ENCODE data around the gene PDE6H. TPM values are rescaled to one million over a fixed set of nuclear protein-coding genes. Genes with fewer than 3 reads are reported as not detected.

The PDE6H gene
- total and polyA plus RNA-seq, 4 donors = 0.08 to 0.88 TPM; not detected in 2

DNA sequence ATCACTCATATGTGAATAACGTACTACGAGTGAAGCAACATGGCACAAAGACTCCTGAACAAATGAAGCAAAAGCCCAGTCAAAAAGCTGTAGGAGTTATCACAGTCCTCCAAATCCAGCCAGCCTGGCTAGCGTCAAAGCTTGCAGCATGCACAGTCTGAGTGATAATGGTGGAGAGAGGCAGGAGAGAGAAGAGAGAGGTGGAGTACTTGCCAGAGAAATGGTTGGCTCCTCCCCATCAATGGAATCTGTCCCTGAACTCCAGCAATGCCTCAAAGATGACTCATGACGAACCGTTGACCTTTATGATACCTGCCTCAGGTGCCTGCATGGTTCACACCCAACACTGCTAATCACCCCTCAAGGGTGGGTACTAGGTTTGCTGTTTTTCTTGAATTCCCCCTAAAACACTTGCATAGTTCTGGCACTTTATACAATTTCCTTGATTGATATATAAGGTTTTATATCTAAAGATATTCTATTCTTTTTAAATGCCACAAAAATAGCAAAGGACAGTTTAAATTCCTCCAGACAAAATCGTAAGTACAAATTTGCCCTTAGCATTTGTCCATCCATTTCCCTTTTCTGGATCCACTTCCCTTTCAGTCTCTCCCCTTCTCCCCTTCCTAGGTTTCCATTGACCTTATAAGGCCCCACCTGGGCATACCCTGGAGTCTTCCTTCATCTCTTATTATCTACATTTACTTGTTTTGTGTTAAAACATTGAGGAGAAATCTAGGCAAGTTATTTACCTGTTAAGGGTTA, 21.7 kb upstream of the PDE6H start:
- H3K27ac ChIP-seq (ENCODE audit: low read depth in 1 of 2, low read length in 1 of 2) = peak overlapping the region; percentile 81 to 86
- H3K4me1 ChIP-seq (ENCODE audit: control insufficient read depth in 5 of 5, insufficient read depth in 5 of 5, low read length in 5 of 5) = peaks cover 4 to 24% (median 12%) of the 10 kb centered on the region in 5 donors
- H3K9ac ChIP-seq (ENCODE audit: insufficient read depth in 1 of 2, low read length in 2 of 2) = no peak overlapping the region
- ATAC-seq (ENCODE audit: insufficient read depth, low FRiP score) = no peak
- DNase-seq = no peak
- no peak overlapping the region for H3K4me3 ChIP-seq
- H3K36me3 ChIP-seq (ENCODE audit: control insufficient read depth in 4 of 4, insufficient read depth in 4 of 4, low read length in 4 of 4) = peaks cover 0 to 5% (median 1%) of the 10 kb centered on the region in 4 donors
- 68 to 77% methylated on average over 6 of the region's 6 CpGs for WGBS, 2 donors
- no peaks in the 10 kb centered on the region for H3K9me3 ChIP-seq (ENCODE audit: control insufficient read depth in 4 of 4, insufficient read depth in 3 of 4, low read length in 3 of 4)
- H3K27me3 ChIP-seq (ENCODE audit: control insufficient read depth in 3 of 3, insufficient read depth in 3 of 3, low read length in 2 of 3) = no peaks in the 10 kb centered on the region
- TF ChIP-seq, protein P1, sequence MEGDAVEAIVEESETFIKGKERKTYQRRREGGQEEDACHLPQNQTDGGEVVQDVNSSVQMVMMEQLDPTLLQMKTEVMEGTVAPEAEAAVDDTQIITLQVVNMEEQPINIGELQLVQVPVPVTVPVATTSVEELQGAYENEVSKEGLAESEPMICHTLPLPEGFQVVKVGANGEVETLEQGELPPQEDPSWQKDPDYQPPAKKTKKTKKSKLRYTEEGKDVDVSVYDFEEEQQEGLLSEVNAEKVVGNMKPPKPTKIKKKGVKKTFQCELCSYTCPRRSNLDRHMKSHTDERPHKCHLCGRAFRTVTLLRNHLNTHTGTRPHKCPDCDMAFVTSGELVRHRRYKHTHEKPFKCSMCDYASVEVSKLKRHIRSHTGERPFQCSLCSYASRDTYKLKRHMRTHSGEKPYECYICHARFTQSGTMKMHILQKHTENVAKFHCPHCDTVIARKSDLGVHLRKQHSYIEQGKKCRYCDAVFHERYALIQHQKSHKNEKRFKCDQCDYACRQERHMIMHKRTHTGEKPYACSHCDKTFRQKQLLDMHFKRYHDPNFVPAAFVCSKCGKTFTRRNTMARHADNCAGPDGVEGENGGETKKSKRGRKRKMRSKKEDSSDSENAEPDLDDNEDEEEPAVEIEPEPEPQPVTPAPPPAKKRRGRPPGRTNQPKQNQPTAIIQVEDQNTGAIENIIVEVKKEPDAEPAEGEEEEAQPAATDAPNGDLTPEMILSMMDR (IDR thresholded peaks at IDR 0.05; ENCODE audit: control extremely low read depth, extremely low read depth) = no peak

DNA sequence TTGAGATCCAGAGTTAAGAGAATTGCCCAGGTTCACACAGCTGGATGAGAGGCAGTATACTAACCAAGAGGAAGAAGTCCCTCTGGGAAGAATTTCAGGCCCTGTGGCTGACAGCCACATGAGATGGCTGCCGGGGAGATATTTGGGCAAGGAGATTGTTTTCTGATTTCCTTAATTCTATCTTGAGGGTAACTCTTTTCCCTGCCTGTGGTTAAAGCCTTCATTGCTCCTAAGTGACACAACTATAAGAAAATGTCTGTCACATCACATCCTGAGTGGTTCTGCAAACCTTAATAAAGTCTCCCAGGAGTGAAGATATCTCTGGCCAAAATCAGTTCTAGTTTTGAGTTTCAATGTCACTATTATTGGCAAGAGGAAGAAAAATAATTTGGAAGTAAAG, 21.0 kb upstream of the PDE6H start:
- Histone ChIP-seq H3K4me3 (no peak overlapping the region), H3K27ac (ENCODE audit: low read depth in 1 of 2, low read length in 1 of 2) (peak overlapping the region; percentile 81 to 86), H3K27me3 (ENCODE audit: control insufficient read depth in 3 of 3, insufficient read depth in 3 of 3, low read length in 2 of 3) (no peaks in the 10 kb centered on the region), H3K36me3 (ENCODE audit: control insufficient read depth in 4 of 4, insufficient read depth in 4 of 4, low read length in 4 of 4) (peaks cover 0 to 5% (median 1%) of the 10 kb centered on the region in 4 donors), H3K4me1 (ENCODE audit: control insufficient read depth in 5 of 5, insufficient read depth in 5 of 5, low read length in 5 of 5) (peaks cover 4 to 24% (median 11%) of the 10 kb centered on the region in 5 donors), H3K9me3 (ENCODE audit: control insufficient read depth in 4 of 4, insufficient read depth in 3 of 4, low read length in 3 of 4) (no peaks in the 10 kb centered on the region), H3K9ac (ENCODE audit: insufficient read depth in 1 of 2, low read length in 2 of 2) (no peak overlapping the region)
- ATAC-seq (ENCODE audit: insufficient read depth, low FRiP score) (no peak), DNase-seq (no peak)
- 27 to 43% methylated on average over 1 of the region's 1 CpG for WGBS, 2 donors
- TF ChIP-seq, protein P1 (IDR thresholded peaks at IDR 0.05; ENCODE audit: control extremely low read depth, extremely low read depth) = no peak

- H3K27me3 ChIP-seq (ENCODE audit: control insufficient read depth in 3 of 3, insufficient read depth in 3 of 3, low read length in 2 of 3) = no peaks in the 10 kb centered on the region
- H3K9me3 ChIP-seq (ENCODE audit: control insufficient read depth in 4 of 4, insufficient read depth in 3 of 4, low read length in 3 of 4) = no peaks in the 10 kb centered on the region
- H3K9ac ChIP-seq (ENCODE audit: insufficient read depth in 1 of 2, low read length in 2 of 2) = no peak overlapping the region
- DNase-seq (peak in 2 of 3 donors; percentile 53 to 68), ATAC-seq (ENCODE audit: insufficient read depth, low FRiP score) (peak; percentile 85)
- no peak overlapping the region for H3K4me3 ChIP-seq
- TF ChIP-seq, protein P1 (IDR thresholded peaks at IDR 0.05; ENCODE audit: control extremely low read depth, extremely low read depth) = no peak
- 34 to 35% methylated on average over 7 of the region's 7 CpGs for WGBS, 2 donors
- H3K27ac ChIP-seq (ENCODE audit: low read depth in 1 of 2, low read length in 1 of 2) = peak overlapping the region; percentile 69 to 90
- peaks cover 0 to 3% (median 1%) of the 10 kb centered on the region in 4 donors for H3K36me3 ChIP-seq (ENCODE audit: control insufficient read depth in 4 of 4, insufficient read depth in 4 of 4, low read length in 4 of 4)
- peaks cover 2 to 28% (median 11%) of the 10 kb centered on the region in 5 donors for H3K4me1 ChIP-seq (ENCODE audit: control insufficient read depth in 5 of 5, insufficient read depth in 5 of 5, low read length in 5 of 5)
Measured at GRCh38 chr12:14952299-14952921, 20.4 kb upstream of the PDE6H start.

Data from lung (tissue), 12 donors.